ENCODE data around the gene CTXN1.
"Not testable (repeated sequence)": the region's sequence is repeated elsewhere in the genome, so short reads cannot be mapped to it uniquely, and the experiment has no call there.

CTXN1 gene

GRCh38 chr19:7925171-7925851 is 624 bp downstream of the CTXN1 start:
- peak; percentile 60 for DNase-seq (ENCODE audit: low read depth)

- no peak for DNase-seq (ENCODE audit: low read depth)
Observed at GRCh38 chr19:7924651-7925170, 1.2 kb downstream of the CTXN1 start.

GRCh38 chr19:7924241-7924640 is 1.7 kb downstream of the CTXN1 start:
- DNase-seq (ENCODE audit: low read depth), result no peak

GRCh38 chr19:7923295-7924191 is 2.4 kb downstream of the CTXN1 start:
- DNase-seq (ENCODE audit: low read depth), result no peak

- no peak for DNase-seq (ENCODE audit: low read depth)
Observed at GRCh38 chr19:7922836-7923195, 3.1 kb downstream of the CTXN1 start.

GRCh38 chr19:7921967-7922835 is 3.7 kb downstream of the CTXN1 start:
- DNase-seq (ENCODE audit: low read depth), result no peak

GRCh38 chr19:7921302-7921966 is 4.5 kb downstream of the CTXN1 start:
- DNase-seq (ENCODE audit: low read depth), result no peak

- peak; percentile 100 for DNase-seq (ENCODE audit: low read depth)
Observed at GRCh38 chr19:7920519-7921301, 5.2 kb downstream of the CTXN1 start.

- DNase-seq (ENCODE audit: low read depth), result peak; percentile 96
Observed at GRCh38 chr19:7919610-7920518, 6.1 kb downstream of the CTXN1 start, which contains the start of gene SNAPC2. Gene SNAPC2 (plus strand): TSS chr19:7920338. CDS start chr19:7920367, 29 bp downstream.

GRCh38 chr19:7918615-7919421 is 7.1 kb downstream of the CTXN1 start:
- DNase-seq (ENCODE audit: low read depth), result no peak

GRCh38 chr19:7918062-7918614 is 7.8 kb downstream of the CTXN1 start:
- not testable (repeated sequence) for DNase-seq (ENCODE audit: low read depth)

- peak; percentile 47 for DNase-seq (ENCODE audit: low read depth)
Observed at GRCh38 chr19:7917267-7918061, 8.5 kb downstream of the CTXN1 start.

GRCh38 chr19:7916955-7917266 is 9.0 kb downstream of the CTXN1 start:
- no peak for DNase-seq (ENCODE audit: low read depth)

- no peak for DNase-seq (ENCODE audit: low read depth)
Observed at GRCh38 chr19:7916103-7916954, 9.6 kb downstream of the CTXN1 start.

GRCh38 chr19:7915250-7916102 is 10.5 kb downstream of the CTXN1 start:
- DNase-seq (ENCODE audit: low read depth), result no peak

GRCh38 chr19:7914598-7915045 is 11.3 kb downstream of the CTXN1 start, which contains the start of gene TGFBR3L:
Gene TGFBR3L (plus strand): TSS chr19:7914830.
- no peak for DNase-seq (ENCODE audit: low read depth)
